GM12872 (cell line): ENCODE results near the gene KIRREL3.

ENCODE experiments used
- TF ChIP-seq, protein P1 (sequence below): IDR thresholded peaks from 3 replicates; pipeline ENCODE4 v1.5.1; 2011; ENCODE audit warnings: low read depth, mild to moderate bottlenecking, low read length, moderate library complexity; ENCODE audit not compliant: insufficient read depth

Gene KIRREL3

DNA sequence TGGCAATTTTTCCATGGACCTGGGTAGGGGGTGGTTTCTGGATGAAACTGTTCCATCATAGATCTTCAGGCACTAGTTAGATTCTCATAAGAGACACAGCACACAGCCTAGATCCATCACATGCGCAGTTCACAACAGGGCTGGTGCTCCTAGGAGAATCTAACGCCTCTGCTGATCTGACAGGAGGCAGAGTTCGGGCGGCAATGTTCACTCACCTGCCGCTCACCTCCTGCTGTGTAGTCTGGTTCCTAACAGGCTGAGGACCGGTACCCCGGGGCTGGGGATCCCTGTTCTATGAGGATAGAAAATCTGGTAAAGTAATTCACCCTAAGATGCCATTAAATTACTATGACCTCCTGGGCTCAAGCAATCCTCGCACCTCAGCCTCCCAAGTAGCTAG is 318.0 kb downstream of the KIRREL3 start:
- TF ChIP-seq, protein P1, sequence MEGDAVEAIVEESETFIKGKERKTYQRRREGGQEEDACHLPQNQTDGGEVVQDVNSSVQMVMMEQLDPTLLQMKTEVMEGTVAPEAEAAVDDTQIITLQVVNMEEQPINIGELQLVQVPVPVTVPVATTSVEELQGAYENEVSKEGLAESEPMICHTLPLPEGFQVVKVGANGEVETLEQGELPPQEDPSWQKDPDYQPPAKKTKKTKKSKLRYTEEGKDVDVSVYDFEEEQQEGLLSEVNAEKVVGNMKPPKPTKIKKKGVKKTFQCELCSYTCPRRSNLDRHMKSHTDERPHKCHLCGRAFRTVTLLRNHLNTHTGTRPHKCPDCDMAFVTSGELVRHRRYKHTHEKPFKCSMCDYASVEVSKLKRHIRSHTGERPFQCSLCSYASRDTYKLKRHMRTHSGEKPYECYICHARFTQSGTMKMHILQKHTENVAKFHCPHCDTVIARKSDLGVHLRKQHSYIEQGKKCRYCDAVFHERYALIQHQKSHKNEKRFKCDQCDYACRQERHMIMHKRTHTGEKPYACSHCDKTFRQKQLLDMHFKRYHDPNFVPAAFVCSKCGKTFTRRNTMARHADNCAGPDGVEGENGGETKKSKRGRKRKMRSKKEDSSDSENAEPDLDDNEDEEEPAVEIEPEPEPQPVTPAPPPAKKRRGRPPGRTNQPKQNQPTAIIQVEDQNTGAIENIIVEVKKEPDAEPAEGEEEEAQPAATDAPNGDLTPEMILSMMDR: no peak

DNA sequence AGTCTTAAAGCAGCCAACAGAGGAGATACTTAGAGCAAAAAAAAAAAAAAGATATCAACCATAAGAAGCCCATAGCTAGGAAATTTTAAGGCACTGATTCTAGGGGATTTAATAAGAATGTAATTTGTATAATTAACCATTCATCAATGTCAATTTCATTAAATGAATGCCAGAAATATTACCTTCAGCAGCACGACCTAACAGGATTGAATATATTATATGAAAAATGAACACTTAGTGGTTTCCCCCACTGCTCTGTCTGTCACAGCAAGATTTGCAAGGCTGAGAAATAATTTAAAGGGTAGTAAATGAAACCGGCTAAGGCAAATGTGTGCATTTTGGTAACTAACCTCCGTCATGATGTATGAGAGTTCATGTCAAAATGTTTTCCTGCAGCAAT is 319.9 kb downstream of the KIRREL3 start:
- TF ChIP-seq, protein P1: no peak

DNA sequence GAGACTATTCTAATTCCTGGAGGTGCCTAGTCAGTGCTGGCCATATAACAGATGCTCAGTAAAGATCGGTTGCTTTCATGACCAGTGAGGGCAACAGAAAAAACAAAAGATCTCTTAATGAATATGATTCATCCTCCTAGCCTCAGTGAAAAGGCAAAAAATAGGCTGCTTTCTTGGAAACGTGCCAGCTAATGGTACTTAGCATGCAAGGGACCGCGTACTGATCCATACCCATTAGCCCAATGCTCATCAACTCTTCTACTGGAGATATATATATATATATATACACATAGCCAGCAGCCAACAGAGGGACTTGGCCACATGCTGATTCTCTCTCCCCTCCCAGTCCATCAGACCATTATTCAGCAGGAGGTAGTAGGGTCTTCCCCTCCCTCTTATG is 320.4 kb downstream of the KIRREL3 start:
- TF ChIP-seq, protein P1: no peak

DNA sequence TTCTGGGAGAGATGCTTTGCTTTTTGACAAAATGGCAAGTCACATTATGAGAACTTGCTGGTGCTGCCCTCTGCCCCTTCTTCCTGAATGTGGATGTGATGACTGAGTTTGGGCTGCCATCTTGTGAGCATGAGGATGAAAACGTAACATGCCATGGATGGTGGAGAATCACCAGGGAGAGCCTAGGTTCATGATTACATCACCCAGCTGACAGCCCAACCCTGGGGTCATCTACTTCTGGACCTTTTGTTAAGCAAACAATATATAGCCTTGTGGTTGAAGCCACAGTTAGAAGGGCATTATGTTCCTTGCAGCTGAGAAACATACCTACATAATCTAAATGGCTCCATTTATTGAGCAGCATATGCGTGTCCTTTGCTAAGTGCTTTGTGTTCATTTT is 321.5 kb downstream of the KIRREL3 start:
- TF ChIP-seq, protein P1: no peak

DNA sequence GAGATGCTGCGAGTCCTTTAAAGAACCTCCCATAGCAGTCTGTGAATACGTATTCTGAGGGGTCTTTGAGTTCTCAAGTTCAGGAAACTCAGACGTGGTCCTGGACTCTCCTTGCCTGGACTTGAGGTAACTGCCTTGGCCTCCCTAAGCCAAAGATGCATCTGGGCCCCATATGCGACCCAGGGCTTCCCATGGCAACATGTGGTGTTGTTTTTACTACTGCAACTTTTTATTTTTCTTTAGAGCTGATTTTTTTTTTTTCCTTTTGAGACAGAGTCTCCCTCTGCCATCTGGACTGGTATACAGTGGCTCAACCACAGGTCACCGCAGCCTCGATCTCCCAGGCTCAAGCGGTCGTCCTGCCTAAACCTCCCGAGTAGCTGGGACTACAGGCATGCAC is 324.0 kb downstream of the KIRREL3 start:
- TF ChIP-seq, protein P1: no peak

DNA sequence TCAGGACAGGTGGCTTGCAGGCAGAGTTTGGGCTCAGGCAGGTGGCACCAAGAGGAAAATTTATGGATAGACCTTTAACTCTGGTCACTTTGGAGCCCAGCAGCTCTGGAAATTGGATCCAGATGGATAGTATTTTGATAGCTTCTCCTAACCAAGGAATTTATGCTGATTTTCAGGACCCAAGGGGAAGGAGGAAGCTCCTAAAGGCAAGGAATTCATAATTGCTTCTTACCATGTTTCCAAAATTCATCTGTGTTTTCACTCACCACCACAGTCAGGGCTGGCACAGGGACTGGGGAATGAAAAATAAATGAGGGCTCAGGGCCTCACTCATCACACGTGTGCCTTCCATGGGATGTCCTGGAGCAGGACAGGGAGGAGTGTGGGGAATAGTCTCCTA is 327.3 kb downstream of the KIRREL3 start:
- TF ChIP-seq, protein P1: no peak

DNA sequence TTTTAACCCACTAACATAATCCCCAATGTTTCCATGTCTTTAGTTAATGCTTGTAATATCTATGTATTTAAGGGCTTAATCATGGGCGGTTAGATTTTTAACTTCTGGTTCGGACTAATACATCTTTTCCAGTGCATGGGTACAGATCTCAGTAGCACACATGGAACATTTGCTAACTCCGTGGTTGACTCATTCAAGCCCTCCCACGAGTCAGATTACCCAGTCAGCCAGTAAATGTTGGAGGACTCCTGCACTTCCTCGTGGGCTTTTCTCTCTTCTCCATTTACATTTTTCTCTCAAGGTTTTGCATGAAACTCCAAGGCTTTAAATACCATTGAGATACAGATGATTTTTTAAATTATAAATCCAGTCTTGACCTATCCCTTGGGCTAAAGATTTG is 331.2 kb downstream of the KIRREL3 start:
- TF ChIP-seq, protein P1: no peak

DNA sequence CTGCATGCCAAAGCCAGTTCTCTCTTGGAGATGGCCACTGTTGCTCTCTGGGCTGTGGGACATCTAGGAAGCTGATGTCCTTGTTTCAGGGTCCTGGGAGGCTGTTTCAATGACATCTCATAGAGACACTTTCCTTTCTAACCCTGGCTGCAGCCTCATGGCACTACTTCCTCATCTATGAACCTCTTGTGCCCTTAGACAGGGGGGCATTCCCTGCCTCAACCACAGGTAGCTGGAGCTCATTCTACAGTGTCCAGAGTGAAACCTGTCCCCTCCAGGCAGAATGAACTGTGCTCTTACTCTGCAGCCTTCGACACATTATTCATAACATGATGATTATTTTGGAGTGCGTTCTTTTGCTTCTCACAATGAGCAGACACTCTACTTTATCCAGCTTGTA is 335.9 kb downstream of the KIRREL3 start:
- TF ChIP-seq, protein P1: no peak
